Natural killer cell (primary cell): ENCODE data around the gene FOSB. TPM values are rescaled to one million over a fixed set of nuclear protein-coding genes. Genes with fewer than 3 reads are reported as not detected.

Experiments used
- ATAC-seq, 3 donors: fragments of 150-1000 bp in 2 of 3; fragments of 200-7000 bp in 1 of 3; cut with Tn5 transposase; 1 replicate in 1 of 3; 2 replicates in 2 of 3; pipeline ENCODE4 v1.10.0; 2021; ENCODE audit warnings: mild to moderate bottlenecking in 2 of 3, moderate library complexity in 2 of 3
- DNase-seq, 2 donors: peaks; one replicate each; pipeline versions ENCODE4 v3.0.0 to v3.0.0-alpha.2; 2013 to 2021; ENCODE audit warnings: mixed read lengths in 1 of 2
- H3K27ac ChIP-seq: one replicate; pipeline ENCODE4 v1.5.1; 2013; ENCODE audit warnings: mild to moderate bottlenecking, low read length
- H3K27me3 ChIP-seq: one replicate; pipeline ENCODE4 v1.6.1; 2013; ENCODE audit warnings: low read length; ENCODE audit not compliant: control insufficient read depth, insufficient read depth
- H3K36me3 ChIP-seq: one replicate; pipeline ENCODE4 v1.6.1; 2013; ENCODE audit warnings: low read length; ENCODE audit not compliant: control insufficient read depth, insufficient read depth
- H3K4me1 ChIP-seq: one replicate; pipeline ENCODE4 v1.6.1; 2013; ENCODE audit warnings: low read length; ENCODE audit not compliant: control insufficient read depth, insufficient read depth
- H3K4me3 ChIP-seq: one replicate; pipeline ENCODE4 v1.5.1; 2013; ENCODE audit warnings: low read length
- H3K9me3 ChIP-seq: one replicate; pipeline ENCODE4 v1.6.1; 2013; ENCODE audit warnings: low read length; ENCODE audit not compliant: control insufficient read depth, insufficient read depth
- H3K27ac Mint-ChIP-seq, 2 donors: one replicate each; pipeline ENCODE4 v1.8.0; 2022; ENCODE audit warnings: mild to moderate bottlenecking in 2 of 2, mixed read lengths in 2 of 2, moderate library complexity in 1 of 2
- H3K27me3 Mint-ChIP-seq, 2 donors: one replicate each; pipeline ENCODE4 v1.8.0; 2022; ENCODE audit warnings: low read depth in 2 of 2, mixed read lengths in 2 of 2
- H3K36me3 Mint-ChIP-seq: one replicate; pipeline ENCODE4 v1.8.0; 2022; ENCODE audit warnings: mixed read lengths
- H3K4me1 Mint-ChIP-seq, 2 donors: one replicate each; pipeline ENCODE4 v1.8.0; 2022; ENCODE audit warnings: mixed read lengths in 2 of 2
- H3K4me3 Mint-ChIP-seq: one replicate; pipeline ENCODE4 v1.8.0; 2022; ENCODE audit warnings: mild to moderate bottlenecking, moderate library complexity, mixed read lengths
- H3K9me3 Mint-ChIP-seq, 2 donors: one replicate each; pipeline ENCODE4 v1.8.0; 2022; ENCODE audit warnings: mixed read lengths in 2 of 2
- WGBS: methylation state at CpG from one replicate; pipeline ENCODE4 v1.1.7; 2013; ENCODE audit warnings: missing lambda C conversion rate; ENCODE audit not compliant: insufficient coverage; 5-methylcytosine and 5-hydroxymethylcytosine counted together
- intact Hi-C: fragments of 100-400 bp; cut with micrococcal nuclease; formaldehyde crosslinking; loops from one replicate; pipeline ENCODE4 v1.14.2; 2022
- total RNA-seq, 4 donors: library from RNA; stranded (reverse); fragments of 120-200 nt in 1 of 4; gene quantifications; one replicate each; pipeline versions ENCODE4 v1.2.3 to v1.2.4, GENCODE V29; 2013 to 2022
- TF ChIP-seq, protein P1 (sequence below): fragments of 200-600 bp; IDR thresholded peaks from one replicate; pipeline ENCODE4 v1.8.0; 2022; ENCODE audit warnings: antibody characterized with exemption

The FOSB gene
- total RNA-seq, 3 donors from 2014 or later (not counting 1 experiment from before 2014, with no cell fraction given): 784 to 1,837 (median 1,121) TPM

- H3K36me3 ChIP-seq: peaks cover 4% of the 10 kb centered on the region
- no peaks in the 10 kb centered on the region for H3K9me3 ChIP-seq
- WGBS: 75% methylated on average over 6 of the region's 6 CpGs
- Mint-ChIP-seq H3K27me3 (no peaks in the 10 kb centered on the region), H3K9me3 (no peaks in the 10 kb centered on the region), H3K27ac (peak overlapping the region in 1 of 2 donors; percentile 17), H3K36me3 (no peaks in the 10 kb centered on the region), H3K4me3 (no peak overlapping the region), H3K4me1 (peaks cover 27 to 37% of the 10 kb centered on the region in 2 donors)
- no peaks in the 10 kb centered on the region for H3K27me3 ChIP-seq
- intact Hi-C loops: loop anchor here (5.0 to 10.0 kb wide), 2 partner anchors 143 to 270 kb away; partner anchors contain the start of genes QPCTL and SNRPD2
- no peak overlapping the region for H3K27ac ChIP-seq
- peaks cover 33% of the 10 kb centered on the region for H3K4me1 ChIP-seq
- TF ChIP-seq, protein P1, sequence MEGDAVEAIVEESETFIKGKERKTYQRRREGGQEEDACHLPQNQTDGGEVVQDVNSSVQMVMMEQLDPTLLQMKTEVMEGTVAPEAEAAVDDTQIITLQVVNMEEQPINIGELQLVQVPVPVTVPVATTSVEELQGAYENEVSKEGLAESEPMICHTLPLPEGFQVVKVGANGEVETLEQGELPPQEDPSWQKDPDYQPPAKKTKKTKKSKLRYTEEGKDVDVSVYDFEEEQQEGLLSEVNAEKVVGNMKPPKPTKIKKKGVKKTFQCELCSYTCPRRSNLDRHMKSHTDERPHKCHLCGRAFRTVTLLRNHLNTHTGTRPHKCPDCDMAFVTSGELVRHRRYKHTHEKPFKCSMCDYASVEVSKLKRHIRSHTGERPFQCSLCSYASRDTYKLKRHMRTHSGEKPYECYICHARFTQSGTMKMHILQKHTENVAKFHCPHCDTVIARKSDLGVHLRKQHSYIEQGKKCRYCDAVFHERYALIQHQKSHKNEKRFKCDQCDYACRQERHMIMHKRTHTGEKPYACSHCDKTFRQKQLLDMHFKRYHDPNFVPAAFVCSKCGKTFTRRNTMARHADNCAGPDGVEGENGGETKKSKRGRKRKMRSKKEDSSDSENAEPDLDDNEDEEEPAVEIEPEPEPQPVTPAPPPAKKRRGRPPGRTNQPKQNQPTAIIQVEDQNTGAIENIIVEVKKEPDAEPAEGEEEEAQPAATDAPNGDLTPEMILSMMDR: no peak
- ATAC-seq (no peak), DNase-seq (no peak)
- no peak overlapping the region for H3K4me3 ChIP-seq
Observed at GRCh38 chr19:45421947-45422498, 45.8 kb upstream of the FOSB start.

DNA sequence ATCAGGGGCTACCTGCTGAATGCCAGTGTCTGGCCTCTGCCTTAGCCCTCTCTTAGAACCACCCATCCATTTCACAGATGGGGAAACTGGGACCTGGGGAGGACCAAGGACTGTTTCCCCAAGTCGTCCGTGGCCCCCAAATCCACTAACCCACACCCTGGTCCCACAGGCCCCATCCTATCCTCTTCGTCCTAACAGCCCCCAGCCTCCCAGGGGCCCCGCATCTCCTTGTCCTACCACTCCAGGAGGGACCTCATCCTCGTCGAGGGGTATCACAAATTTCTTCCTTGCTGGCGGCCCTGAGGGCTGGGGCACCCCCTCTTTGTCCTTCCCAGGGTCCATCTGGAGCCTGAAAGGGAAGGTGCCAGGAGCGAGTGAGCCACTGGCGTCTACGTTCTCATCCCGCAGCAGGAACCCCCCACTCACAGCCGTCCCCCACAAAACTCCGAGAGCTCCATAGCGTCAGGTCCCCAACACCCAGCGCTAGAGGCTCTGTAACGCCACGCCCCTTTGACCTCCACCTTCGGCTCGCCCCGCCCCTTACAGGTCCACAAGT lies 44.7 kb upstream of the FOSB start:
- peaks cover 27 to 44% of the 10 kb centered on the region in 2 donors for H3K4me1 Mint-ChIP-seq
- ATAC-seq: no peak

DNA sequence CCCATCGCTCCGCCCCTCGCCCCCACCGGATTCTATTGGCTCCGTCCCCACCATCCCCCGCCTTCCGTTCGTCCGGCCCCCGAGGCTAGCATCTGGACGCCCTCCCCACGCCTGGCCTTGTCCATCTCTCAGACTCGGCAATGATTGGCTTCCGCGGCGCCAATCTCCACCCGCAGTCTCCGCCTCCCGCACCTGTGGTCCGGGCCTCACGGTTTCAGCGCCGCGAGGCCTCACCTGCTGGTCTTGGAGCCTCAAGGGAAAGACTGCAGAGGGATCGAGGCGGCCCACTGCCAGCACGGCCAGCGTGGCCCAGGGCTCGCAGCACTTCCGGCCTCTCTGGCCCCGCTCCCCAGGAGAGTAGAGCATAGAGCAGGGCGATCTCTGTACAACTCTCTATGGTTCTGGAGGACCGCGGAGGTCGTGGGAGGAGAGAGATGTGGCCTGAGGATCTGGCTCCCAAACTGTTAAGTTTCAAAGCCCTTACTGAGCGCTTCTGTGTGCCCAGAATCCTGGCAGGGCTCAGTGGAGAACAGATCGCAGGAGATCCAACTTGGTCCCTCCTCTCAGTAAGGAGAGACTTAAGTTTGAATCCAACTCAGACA lies 44.1 kb upstream of the FOSB start, which contains the start of gene ERCC1:
TSS of gene ERCC1 (minus strand) at position 329 of the 602 bp plus-strand sequence. CDS start 543 bp downstream, outside the sequence.
- H3K9me3 Mint-ChIP-seq: no peaks in the 10 kb centered on the region
- ATAC-seq: peak; percentile 69 to 84 (median 78)
- no peaks in the 10 kb centered on the region for H3K27me3 ChIP-seq
- H3K27ac ChIP-seq: peak within 1 kb of the TSS; percentile 84
- H3K27me3 Mint-ChIP-seq: peaks cover 0 to 3% of the 10 kb centered on the region in 2 donors
- H3K36me3 ChIP-seq: no peaks in the 10 kb centered on the region
- H3K4me3 Mint-ChIP-seq: peak within 1 kb of the TSS; percentile 96
- H3K4me3 ChIP-seq: peak within 1 kb of the TSS; percentile 78
- H3K9me3 ChIP-seq: no peaks in the 10 kb centered on the region
- peak within 1 kb of the TSS; percentile 92 to 96 for H3K27ac Mint-ChIP-seq
- peaks cover 46% of the 10 kb centered on the region for H3K4me1 ChIP-seq
- TF ChIP-seq, protein P1: no peak
- WGBS: under 1% methylated on average over 37 of the region's 37 CpGs
- no peaks in the 10 kb centered on the region for H3K36me3 Mint-ChIP-seq
- intact Hi-C loops: loop anchor here (5.0 to 10.0 kb wide), 2 partner anchors 141 to 269 kb away; partner anchors contain the start of genes QPCTL and SNRPD2
- peaks cover 32 to 50% of the 10 kb centered on the region in 2 donors for H3K4me1 Mint-ChIP-seq
- DNase-seq: peak in 1 of 2 donors; percentile 74

More for the DNA sequence above, 44.7 kb upstream of the FOSB start:
- WGBS: 22% methylated on average over 20 of the region's 20 CpGs
- Histone ChIP-seq H3K36me3 (no peaks in the 10 kb centered on the region), H3K27me3 (no peaks in the 10 kb centered on the region), H3K27ac (peak overlapping the region; percentile 84), H3K4me3 (peak overlapping the region; percentile 78), H3K9me3 (no peaks in the 10 kb centered on the region), H3K4me1 (peaks cover 41% of the 10 kb centered on the region)
- TF ChIP-seq, protein P1: no peak
- intact Hi-C loops: loop anchor here (5.0 to 10.0 kb wide), 2 partner anchors 142 to 269 kb away; partner anchors contain the start of genes QPCTL and SNRPD2
- no peaks in the 10 kb centered on the region for H3K36me3 Mint-ChIP-seq
- H3K4me3 Mint-ChIP-seq: peak overlapping the region; percentile 96
- peak overlapping the region; percentile 92 to 96 for H3K27ac Mint-ChIP-seq
- peak in 1 of 2 donors; percentile 88 for DNase-seq
- H3K9me3 Mint-ChIP-seq: no peaks in the 10 kb centered on the region
- no peaks in the 10 kb centered on the region for H3K27me3 Mint-ChIP-seq
